Activated CD4-positive, alpha-beta T cell treated with anti-CD3 and anti-CD28 coated beads for 4 hours (primary cell): ENCODE measurements around the gene CYTH3.
"Not testable (repeated sequence)": the region's sequence is repeated elsewhere in the genome, so short reads cannot be mapped to it uniquely, and the experiment has no call there.

Experiments used
- DNase-seq, 2 donors: peaks; one replicate each; pipeline ENCODE4 v3.0.0-alpha.2; 2020

CYTH3 gene

DNA sequence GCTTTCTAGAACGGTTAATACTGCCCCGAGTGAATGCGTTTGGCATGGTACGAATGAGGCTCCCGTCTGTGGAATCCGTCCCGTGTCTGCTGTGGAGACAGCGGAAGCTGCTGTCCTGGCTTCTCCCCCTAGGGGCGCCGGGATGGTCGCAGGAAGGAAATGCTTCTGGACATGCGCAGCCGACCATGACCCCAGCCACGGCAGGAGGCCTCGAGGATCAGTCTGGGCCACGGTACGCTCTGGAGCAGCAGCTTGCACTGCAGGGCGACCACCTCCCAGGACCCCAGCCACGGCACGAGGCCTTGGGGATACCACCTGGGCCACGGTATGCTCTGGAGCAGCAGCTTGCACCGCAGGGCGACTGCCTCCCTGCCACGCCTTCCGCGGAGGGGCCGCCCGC, 107.9 kb downstream of the CYTH3 start:
- DNase-seq = no peak

DNA sequence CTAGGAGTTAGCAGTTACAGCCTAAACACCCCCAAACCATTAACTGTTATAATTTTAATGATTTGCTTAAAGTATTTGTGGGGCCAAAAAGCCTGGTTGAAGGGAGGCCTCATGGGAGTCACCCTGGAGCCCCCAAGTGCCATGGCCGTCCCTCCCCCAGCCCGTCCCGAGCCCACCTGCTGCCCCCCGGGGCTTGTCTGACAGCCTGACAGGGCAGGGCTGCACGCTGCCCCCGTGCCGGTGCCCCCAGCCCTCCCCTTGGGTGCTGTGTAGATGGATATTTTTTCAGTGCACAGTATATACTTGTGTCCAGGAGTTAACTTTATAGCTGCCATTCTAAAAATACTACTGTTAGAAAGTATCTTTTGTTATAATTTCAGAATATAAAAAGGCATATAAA, 108.4 kb downstream of the CYTH3 start:
- DNase-seq = no peak

DNA sequence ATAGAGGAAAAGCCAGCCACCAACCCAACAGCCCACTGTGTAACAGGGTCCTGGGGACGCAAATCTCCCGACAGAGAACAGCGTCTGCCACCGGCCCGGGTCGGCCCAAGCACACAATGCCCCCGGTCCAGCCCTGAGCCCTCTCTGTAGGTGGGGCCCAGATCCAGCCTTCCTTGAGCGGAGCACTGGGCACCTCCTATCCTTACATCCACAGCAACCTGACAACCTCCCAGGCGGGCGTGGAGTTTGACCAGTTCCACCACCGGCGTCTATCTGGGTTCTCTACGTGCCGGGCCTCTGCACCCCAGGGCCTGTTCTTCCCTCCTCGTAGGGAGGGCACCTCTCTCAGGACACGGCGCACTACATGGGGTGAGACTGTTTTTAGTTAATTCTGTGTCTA, 109.0 kb downstream of the CYTH3 start:
- no peak for DNase-seq

DNA sequence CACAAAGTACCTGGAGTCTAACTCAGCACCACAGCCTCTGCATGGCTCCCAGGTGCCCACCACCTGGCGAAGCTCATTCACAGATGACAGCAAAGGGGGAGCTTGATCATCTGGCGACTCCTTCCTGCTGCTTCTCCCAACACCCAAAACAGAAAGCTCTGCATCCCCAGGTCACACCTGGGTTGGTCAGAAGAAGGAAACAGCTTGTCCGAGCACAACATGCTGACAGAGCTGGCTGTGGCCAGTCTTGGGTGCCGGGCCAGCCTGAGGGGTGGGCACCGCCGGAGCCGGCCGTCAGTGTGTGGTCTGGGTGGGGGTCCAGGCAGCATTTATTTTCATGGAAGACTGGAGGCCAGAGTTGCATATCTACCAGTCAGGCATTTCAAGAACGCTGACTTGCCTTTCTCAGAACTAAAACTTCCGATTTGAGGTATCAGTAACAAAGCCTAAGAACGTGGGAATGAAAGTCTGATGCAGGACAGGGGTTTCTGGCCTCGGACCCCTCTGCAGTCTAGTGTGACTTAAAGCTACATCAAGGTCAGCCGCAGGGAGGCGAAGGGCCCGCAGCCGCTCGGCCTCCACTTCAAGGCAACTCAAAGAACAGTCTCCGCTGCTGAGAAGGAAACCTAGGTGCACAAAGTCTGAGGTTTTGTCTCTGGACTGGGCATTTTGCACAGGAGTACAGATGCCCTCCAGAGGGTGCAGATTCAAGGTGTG, 109.6 kb downstream of the CYTH3 start:
- no peak for DNase-seq

DNA sequence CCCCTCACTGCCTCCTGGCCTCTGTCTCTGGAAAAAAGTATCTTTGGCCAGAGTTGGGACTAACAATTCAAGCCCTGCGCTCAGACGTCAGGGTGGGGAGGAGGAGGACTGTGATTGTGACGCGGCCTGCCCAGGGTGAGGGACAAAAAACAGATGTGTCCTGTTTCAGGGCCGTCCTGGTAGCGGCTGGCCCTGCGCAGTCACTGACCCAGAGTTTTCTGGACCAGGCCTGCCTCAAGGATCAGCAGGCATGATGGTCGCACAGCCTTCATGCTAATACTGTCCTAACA, 110.1 kb downstream of the CYTH3 start:
- DNase-seq = no peak

DNA sequence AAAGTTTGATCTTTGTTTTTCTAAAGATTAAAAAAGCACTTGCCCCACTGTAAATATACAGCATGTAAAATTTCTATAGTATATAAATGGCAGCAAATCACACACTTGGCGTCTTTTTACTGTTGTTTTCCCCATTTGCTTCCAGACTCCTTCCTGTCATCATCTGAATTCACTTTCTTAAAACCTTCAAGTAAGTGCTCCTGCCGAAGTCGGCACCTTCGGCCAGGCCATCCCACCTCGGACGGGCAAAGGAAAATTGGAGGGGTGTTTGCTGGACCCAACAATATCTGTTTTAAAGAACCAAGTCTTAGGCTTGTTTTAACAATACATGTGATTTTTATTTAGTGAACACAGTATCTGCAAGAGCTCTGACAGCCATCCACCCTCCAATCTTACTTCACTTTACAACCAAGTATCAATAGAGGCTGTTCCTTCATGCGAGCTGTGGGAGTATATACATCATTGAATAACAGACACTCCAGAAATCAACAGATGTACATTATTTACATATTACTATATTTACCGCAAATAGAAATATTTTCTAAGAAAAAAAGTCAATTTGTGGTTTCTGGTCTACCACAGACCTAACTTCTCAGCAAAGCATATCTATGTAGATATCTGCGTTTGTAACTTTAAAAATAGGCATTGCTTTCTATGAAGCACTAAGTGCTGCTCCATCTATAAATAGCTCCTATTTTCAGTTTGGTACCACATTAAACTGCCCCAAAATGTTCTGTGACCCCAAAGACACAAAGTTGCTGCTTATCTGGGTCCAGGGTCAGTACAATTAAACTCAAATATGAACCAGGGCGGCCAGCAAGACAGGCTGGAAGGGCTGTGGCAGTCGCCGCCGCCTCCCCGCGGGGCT, 110.7 kb downstream of the CYTH3 start:
- no peak for DNase-seq

DNA sequence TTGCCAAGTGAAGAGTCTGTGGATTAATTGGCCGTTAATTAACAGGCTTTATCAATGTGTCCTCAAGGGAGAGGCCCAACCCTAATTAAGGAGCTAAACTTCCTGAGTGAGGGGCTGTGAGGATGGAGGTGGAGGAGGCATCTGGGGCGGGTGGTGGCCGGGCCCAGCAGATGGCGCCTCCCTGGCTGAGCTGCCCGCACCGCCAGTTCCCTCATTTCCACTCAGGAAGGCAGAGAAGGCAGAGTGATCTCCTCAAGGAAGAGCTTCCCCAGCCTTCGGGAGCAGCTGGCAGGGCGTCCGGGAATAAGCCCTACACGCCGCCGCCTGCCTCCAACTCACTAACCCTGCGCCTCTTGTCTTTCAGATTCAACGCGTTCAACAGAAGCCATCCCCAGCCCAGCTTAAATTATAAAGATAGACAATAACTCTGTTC, 112.2 kb downstream of the CYTH3 start:
- DNase-seq = no peak

DNA sequence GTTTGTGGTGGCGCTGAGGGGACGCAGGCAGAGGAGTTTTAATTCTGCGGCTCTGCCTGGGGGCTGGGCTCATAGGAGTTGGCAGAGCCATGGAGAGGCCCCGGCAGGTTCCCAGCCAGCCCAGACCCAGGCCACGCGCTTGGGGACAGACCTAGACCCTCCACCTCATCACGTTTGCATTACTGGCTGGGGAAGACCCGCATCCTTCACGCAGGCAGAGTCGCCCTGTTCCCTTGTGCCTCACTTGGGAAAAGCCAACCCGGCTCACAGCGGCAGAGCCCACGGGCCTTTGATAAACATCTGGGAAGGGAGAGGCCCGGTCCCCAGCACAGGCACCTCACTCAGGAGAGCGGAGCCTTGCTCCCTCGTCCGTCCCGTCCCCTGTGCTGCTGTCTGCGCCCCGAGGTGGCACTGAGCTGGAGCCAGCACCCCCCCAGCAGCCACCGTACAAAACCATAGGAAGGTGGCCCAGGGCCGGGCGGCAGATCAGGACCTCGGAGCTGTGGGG, 112.8 kb downstream of the CYTH3 start:
- DNase-seq = no peak

DNA sequence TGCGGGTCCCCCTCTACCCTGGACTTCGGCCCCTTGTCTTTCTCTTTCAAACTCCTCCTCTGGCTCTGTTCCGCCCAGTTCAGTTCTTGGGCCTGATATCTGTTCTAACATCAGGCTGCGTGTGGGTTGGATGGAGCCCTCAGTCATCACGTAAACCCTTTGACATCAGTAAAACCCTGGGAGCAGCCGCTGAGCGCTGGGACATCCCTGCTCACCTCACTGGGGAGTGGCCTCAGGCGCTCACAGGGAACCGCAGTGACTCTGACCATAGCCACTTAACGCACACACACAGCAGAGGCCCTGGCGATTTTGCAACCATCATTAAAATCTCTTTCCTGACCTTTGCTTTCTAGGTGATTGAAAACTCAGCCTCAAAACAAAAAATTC, 113.3 kb downstream of the CYTH3 start:
- no peak for DNase-seq

DNA sequence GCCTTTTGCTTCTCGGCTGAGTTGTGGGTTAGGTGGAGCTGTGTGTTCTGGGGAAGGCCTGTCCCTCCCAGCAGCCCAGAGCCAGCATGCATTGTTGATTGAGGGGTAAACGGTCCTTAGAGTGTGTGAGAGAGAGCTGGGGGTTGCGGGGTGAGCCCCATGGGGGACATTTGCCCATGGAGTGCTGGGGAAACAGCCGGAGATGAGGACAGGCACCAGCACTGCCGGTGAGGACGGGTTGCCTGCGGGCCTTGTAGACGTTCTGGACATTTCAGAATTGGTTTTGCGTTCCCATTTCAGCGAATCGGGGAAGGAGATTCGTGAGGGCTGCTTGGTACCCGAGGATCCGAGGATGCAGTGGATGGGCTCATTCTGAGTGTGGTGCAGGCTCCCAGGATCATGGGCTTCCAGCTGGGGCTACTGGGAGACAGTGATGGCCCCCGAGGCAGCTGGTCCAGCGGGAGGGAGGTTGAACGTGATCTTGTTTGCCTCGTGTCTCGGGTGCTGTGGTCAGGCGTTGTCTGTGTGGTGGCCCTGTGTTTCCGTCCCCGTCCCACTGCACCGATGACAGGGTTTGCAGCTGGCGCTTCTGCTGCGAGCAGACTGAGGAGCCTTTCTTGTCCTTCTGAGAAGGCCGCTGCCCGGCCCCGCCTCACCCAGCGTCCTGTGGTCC, 113.9 kb downstream of the CYTH3 start:
- DNase-seq = no peak

DNA sequence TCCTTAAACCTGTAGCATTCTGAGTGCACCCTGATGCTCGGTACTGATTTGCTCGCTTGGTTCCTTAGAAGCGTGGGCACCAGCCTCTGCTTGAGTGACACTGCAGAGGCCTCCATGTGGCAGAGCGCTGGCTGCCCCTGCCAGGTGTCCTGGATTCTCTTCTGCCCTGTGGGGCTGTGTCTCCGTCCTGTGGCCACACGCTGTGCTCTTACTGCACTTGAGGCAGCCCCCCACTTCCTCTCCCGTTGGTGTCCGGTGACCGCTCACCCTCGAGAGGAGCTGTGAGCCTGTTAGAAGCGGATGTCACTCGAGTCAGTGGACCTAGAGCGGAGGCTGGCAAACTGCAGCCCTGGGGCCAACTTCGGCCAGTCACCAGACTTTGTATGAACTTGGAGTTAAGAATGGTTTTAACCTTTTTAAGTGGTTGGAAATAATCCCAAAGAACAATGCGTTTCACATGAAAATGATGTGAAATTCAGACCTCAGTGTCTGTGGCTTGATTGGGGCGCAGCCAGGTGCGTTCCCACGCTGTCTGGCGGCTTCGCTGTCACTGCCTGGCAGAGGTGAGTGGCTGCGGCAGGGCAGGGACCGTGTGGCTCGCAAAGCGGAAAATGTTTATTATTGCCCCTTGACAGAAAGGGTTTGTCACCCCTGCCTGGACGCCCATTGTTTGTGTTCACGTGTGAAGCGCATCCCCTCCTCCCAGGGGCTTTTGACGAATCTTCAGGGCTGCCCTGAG, 114.6 kb downstream of the CYTH3 start:
- no peak for DNase-seq

DNA sequence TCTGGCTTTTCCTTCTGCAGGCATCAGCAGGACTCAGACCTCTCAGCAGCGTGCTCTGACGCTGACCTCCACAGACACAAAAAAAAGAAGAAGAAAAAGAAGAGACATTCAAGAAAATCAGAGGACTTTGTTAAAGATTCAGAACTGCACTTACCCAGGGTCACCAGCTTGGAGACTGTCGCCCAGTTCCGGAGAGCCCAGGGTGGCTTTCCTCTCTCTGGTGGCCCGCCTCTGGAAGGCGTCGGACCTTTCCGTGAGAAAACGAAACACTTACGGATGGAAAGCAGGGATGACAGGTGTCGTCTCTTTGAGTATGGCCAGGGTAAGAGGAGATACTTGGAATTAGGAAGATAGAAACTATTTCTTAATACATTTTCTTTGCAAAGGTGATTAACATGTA, 115.7 kb downstream of the CYTH3 start:
- DNase-seq = no peak

DNA sequence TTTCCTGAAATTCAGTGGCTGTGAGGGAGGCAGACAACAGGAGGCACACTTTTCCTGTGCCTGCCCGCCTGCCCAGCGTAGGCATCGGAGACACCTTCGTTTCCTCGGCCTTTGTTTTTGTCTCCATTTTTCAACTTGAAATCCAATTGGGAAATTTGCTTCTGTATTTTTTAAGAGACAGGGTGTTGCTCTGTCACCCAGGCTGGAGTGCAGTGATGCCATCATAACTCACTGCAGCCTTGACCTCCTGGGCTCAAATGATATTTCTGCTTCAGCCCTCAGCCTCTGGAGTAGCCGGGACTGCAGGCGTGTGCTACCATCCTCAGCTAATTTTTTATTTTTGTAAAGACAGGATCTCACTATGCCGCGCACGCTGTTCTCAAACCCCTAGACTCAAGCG, 116.8 kb downstream of the CYTH3 start:
- no peak for DNase-seq

DNA sequence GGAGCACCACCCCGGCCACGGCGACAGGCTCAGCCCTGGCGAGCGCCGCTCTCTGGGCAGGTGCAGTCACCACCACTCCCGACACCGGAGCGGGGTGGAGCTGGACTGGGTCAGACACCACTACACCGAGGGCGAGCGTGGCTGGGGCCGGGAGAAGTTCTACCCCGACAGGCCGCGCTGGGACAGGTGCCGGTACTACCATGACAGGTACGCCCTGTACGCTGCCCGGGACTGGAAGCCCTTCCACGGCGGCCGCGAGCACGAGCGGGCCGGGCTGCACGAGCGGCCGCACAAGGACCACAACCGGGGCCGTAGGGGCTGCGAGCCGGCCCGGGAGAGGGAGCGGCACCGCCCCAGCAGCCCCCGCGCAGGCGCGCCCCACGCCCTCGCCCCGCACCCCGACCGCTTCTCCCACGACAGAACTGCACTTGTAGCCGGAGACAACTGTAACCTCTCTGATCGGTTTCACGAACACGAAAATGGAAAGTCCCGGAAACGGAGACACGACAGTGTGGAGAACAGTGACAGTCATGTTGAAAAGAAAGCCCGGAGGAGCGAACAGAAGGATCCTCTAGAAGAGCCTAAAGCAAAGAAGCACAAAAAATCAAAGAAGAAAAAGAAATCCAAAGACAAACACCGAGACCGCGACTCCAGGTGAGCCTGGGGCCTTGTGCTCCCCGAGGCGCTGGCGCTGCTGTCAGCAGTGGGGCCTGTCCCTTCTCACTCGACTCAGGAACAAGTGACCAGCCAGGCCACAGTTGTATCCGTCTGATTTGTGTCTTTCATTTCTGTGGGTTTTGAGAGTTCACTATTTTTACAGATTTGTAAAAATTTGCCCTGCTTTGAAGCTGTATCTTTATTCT, 117.7 kb downstream of the CYTH3 start:
- DNase-seq = no peak

DNA sequence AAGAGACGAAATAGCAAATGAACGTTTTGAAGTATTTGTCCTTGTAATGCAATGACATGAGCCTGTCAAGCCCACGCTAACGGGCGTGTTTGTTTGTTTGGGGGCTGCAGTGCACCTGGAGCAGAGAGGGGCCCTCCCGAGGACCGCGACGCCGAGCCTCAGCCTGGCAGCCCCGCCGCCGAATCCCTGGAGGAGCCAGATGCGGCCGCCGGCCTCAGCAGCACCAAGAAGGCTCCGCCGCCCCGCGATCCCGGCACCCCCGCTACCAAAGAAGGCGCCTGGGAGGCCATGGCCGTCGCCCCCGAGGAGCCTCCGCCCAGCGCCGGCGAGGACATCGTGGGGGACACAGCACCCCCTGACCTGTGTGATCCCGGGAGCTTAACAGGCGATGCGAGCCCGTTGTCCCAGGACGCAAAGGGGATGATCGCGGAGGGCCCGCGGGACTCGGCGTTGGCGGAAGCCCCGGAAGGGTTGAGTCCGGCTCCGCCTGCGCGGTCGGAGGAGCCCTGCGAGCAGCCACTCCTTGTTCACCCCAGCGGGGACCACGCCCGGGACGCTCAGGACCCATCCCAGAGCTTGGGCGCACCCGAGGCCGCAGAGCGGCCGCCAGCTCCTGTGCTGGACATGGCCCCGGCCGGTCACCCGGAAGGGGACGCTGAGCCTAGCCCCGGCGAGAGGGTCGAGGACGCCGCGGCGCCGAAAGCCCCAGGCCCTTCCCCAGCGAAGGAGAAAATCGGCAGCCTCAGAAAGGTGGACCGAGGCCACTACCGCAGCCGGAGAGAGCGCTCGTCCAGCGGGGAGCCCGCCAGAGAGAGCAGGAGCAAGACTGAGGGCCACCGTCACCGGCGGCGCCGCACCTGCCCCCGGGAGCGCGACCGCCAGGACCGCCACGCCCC, 118.5 kb downstream of the CYTH3 start:
- DNase-seq = no peak

DNA sequence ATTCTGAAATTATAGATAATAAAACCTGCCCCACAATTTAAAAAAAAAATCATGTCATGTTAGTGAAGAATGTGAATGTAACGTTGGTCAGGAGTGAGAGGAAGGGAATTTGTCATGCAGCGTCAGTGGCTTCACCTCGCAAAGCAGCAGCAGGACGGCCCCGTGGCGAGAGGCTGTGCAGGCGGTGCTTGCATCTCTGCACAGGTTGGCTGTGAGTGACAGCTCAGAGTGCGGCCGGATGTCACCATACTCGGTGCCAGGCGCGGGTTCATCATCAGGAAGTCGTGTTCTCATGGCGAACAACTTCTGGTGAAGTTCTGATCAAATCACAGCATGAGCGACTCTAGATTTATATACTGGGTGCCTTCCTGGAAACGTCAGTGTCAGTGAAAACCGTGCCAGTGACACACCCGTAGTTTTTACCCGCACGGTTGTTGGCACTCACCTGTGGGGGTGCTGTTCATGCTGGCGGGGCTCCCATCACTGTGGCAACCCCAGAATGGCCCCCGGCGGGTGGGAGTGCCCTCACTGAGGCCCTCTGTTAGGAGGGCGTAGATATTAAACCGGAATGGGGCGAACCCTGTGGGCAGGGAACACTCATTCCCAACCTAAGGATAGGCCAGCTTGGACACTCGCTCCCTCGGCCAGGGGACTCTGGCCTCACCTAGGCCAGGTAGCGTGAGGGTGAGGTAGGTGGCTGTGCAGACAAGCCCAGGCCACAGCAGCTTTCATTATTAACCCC, 120.3 kb downstream of the CYTH3 start:
- no peak for DNase-seq

DNA sequence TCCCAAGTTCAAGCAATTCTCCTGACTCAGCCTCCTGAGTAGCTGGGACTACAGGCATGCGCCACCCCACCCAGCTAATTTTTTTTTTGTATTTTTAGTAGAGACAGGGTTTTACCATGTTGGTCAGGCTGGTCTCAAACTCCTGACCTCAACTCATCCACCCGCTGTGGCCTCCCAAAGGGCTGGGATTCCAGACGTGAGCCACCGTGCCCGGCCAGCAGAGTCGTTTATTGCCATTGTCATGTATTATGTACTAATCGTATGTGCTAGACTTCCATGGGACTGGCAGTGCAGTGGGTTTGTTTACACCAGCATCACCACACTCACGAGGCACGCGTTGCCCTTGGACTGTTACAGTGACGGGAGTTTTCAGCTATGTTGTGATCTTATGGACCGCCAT, 120.9 kb downstream of the CYTH3 start:
- not testable (repeated sequence) for DNase-seq

DNA sequence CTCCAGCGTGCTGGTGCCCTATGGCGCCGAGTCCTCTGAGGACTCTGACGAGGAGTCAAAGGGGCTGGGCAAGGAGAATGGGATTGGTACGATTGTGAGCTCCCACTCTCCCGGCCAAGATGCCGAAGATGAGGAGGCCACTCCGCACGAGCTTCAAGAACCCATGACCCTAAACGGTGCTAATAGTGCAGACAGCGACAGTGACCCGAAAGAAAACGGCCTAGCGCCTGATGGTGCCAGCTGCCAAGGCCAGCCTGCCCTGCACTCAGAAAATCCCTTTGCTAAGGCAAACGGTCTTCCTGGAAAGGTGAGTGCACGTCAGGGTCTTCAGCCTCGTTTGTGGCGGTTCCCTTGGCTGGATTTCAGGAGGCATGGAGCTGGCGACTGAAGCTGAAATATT, 122.4 kb downstream of the CYTH3 start:
- no peak for DNase-seq

DNA sequence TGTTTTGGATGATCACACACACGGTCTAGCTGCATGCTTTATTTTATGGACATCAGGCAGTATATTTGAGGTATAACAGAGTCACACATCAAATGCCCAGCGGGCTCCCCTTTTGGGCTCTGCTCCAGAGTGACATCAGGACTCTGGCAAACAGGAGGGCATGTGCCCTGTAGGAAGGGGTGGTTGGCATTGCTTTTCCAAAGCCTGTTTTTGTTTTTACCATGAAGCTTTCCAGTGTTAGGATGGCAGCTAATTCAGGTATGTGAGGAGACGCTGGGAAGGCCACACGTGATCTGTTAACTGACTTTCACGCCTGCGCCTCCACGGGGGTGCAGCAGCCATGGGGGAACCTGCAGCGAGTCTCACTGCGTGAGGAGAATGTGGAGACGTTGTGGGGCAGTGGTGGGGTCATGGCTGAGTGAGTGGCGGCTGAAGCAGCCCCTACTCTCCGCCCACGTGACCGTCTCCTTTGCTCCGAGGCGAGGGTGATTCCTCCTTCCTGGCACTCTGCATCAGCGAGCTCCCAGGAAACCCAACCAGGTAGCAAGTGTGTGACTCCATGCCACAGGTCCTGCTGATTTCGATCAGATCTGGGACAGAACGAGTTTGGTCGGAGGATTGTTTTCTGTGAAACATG, 123.6 kb downstream of the CYTH3 start:
- no peak for DNase-seq

DNA sequence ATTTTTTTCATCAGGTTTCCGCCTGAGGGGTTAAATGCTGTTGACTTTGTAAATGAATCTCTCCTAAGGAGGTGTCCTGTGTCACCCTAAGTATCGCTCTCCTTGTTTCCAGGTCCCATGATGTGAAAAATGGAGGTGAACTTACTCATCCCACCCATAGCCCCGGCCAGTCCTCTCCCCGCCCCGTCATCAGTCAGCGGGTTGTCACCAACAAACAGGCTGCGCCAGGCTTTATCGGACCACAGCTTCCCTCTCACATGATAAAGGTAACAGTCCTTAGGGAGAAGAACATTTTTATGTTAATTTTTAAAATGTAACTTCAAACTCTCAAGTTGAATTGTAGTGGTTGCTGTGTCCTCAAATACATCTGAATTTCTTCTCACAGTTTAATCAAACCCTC, 124.8 kb downstream of the CYTH3 start:
- no peak for DNase-seq
